Ascending aorta (tissue), 2 donors: Measurements from ENCODE around the gene AMN. TPM values are rescaled to one million over a fixed set of nuclear protein-coding genes. Genes with fewer than 3 reads are reported as not detected.

Experiments used
- DNase-seq, 2 donors: peaks; one replicate each; pipeline ENCODE4 v3.0.0-alpha.2; 2019; ENCODE audit warnings: low spot score in 2 of 2
- H3K27ac ChIP-seq, 2 donors: fragments of 200-600 bp; sonication (generic); one replicate each; pipeline ENCODE4 v1.5.1; 2016 to 2017; ENCODE audit warnings: mild to moderate bottlenecking in 1 of 2
- H3K27me3 ChIP-seq: fragments of 200-600 bp; sonication (generic); one replicate; pipeline ENCODE4 v1.5.1; 2017
- H3K36me3 ChIP-seq, 2 donors: fragments of 200-600 bp; sonication (generic); one replicate each; pipeline ENCODE4 v1.5.1; 2016
- H3K4me1 ChIP-seq, 2 donors: fragments of 200-600 bp; sonication (generic); one replicate each; pipeline ENCODE4 v1.5.1; 2016 to 2017; ENCODE audit warnings: mild to moderate bottlenecking in 1 of 2
- H3K4me3 ChIP-seq, 2 donors: fragments of 200-600 bp; sonication (generic); one replicate each; pipeline ENCODE4 v1.5.1; 2016 to 2017; ENCODE audit warnings: mild to moderate bottlenecking in 1 of 2
- H3K9me3 ChIP-seq, 2 donors: fragments of 200-600 bp; sonication (generic); one replicate each; pipeline ENCODE4 v1.5.1; 2016
- intact Hi-C: fragments of 100-400 bp; cut with DNase I; formaldehyde crosslinking; loops from one replicate; pipeline ENCODE4 v1.15.1; 2023
- total RNA-seq: library from RNA; depleted of rRNA; stranded (reverse); fragments of >200 nt; gene quantifications from one replicate; pipeline ENCODE4 v1.1.0, GENCODE V29; 2016
- TF ChIP-seq, protein P1 (sequence below), 3 experiments: fragments of 200-600 bp in 2 of 3; fragments of 450-650 bp in 1 of 3; sonication (generic) in 2 of 3; IDR thresholded peaks; one replicate each; pipeline ENCODE4 v1.5.1; 2016 to 2019; ENCODE audit warnings: antibody characterized with exemption in 3 of 3, mild to moderate bottlenecking in 1 of 3, moderate library complexity in 1 of 3

Gene AMN
- total RNA-seq, 1 donor from 2014 or later = 0.32 TPM

- peak overlapping the region; percentile 44 to 57 for H3K4me3 ChIP-seq
- intact Hi-C loops = no loop called here
- peaks cover 26% of the 10 kb centered on the region for H3K27me3 ChIP-seq
- H3K9me3 ChIP-seq = no peaks in the 10 kb centered on the region
- TF ChIP-seq, protein P1, sequence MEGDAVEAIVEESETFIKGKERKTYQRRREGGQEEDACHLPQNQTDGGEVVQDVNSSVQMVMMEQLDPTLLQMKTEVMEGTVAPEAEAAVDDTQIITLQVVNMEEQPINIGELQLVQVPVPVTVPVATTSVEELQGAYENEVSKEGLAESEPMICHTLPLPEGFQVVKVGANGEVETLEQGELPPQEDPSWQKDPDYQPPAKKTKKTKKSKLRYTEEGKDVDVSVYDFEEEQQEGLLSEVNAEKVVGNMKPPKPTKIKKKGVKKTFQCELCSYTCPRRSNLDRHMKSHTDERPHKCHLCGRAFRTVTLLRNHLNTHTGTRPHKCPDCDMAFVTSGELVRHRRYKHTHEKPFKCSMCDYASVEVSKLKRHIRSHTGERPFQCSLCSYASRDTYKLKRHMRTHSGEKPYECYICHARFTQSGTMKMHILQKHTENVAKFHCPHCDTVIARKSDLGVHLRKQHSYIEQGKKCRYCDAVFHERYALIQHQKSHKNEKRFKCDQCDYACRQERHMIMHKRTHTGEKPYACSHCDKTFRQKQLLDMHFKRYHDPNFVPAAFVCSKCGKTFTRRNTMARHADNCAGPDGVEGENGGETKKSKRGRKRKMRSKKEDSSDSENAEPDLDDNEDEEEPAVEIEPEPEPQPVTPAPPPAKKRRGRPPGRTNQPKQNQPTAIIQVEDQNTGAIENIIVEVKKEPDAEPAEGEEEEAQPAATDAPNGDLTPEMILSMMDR (IDR thresholded peaks at IDR 0.05) = no peak
- H3K27ac ChIP-seq = no peak overlapping the region
- peaks cover 19 to 24% of the 10 kb centered on the region in 2 donors for H3K4me1 ChIP-seq
- H3K36me3 ChIP-seq = peaks cover 0 to 8% of the 10 kb centered on the region in 2 donors
- DNase-seq = no peak
These were observed 5.5 kb downstream of the AMN start for GRCh38 chr14:102927878-102928411.

DNA sequence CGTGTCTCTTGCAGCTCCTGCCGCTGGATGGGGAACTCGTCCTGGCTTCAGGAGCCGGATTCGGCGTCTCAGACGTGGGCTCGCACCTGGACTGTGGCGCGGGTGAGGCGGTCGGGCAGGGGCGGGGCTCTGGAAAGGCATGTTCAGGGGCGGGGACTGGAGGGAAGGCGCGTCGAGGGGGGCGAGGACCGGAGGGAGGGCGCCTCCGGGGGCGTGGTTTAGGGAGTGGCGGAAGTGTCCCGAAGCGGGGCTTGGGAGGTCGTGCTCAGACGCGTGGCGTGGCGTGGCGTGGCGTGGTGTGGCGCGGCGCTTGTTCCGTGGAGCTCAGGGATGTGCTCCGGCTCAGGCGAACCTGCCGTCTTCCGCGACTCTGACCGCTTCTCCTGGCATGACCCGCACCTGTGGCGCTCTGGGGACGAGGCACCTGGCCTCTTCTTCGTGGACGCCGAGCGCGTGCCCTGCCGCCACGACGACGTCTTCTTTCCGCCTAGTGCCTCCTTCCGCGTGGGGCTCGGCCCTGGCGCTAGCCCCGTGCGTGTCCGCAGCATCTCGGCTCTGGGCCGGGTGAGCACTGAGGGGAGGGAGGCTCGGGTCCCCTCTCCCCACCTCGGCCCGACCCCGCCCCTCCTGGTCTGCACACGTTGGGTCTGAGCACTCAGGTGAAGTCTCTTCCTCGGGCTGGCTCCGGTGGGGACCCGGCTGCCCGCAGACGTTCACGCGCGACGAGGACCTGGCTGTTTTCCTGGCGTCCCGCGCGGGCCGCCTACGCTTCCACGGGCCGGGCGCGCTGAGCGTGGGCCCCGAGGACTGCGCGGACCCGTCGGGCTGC is 6.2 kb downstream of the AMN start:
- Histone ChIP-seq H3K4me1 (peaks cover 19 to 23% of the 10 kb centered on the region in 2 donors), H3K4me3 (peak overlapping the region; percentile 44 to 57), H3K27ac (no peak overlapping the region), H3K9me3 (no peaks in the 10 kb centered on the region), H3K36me3 (peaks cover 2 to 15% of the 10 kb centered on the region in 2 donors), H3K27me3 (peaks cover 26% of the 10 kb centered on the region)
- peak in 1 of 2 donors; percentile 82 for DNase-seq
- intact Hi-C loops = no loop called here
- TF ChIP-seq, protein P1 (IDR thresholded peaks at IDR 0.05) = no peak

- Histone ChIP-seq H3K9me3 (no peaks in the 10 kb centered on the region), H3K36me3 (peaks cover 5 to 22% of the 10 kb centered on the region in 2 donors), H3K4me3 (peak overlapping the region; percentile 44 to 57), H3K4me1 (peaks cover 19 to 23% of the 10 kb centered on the region in 2 donors), H3K27me3 (peaks cover 26% of the 10 kb centered on the region), H3K27ac (no peak overlapping the region)
- intact Hi-C loops = no loop called here
- TF ChIP-seq, protein P1 (IDR thresholded peaks at IDR 0.05) = no peak
- no peak for DNase-seq
These were observed 7.0 kb downstream of the AMN start for GRCh38 chr14:102929241-102930137.

DNA sequence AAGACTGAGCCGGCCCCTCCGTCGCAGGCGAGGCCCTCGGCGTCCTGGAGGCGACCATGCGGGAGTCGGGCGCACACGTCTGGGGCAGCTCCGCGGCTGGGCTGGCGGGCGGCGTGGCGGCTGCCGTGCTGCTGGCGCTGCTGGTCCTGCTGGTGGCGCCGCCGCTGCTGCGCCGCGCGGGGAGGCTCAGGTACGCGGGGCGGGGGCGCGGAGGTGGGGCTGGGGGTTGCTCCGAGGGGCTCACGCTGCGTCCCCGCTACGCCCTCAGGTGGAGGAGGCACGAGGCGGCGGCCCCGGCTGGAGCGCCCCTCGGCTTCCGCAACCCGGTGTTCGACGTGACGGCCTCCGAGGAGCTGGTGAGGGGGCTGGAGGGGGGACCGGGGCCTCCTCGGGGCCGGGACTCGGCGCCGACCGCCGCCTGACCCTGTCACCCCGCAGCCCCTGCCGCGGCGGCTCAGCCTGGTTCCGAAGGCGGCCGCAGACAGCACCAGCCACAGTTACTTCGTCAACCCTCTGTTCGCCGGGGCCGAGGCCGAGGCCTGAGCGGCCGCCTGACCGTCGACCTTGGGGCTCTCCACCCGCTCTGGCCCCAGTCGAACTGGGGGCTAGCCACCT is 7.8 kb downstream of the AMN start:
- Histone ChIP-seq H3K27me3 (peaks cover 26% of the 10 kb centered on the region), H3K9me3 (no peaks in the 10 kb centered on the region), H3K4me1 (peaks cover 19 to 23% of the 10 kb centered on the region in 2 donors), H3K36me3 (peaks cover 5 to 22% of the 10 kb centered on the region in 2 donors), H3K27ac (no peak overlapping the region), H3K4me3 (peak overlapping the region; percentile 44 to 57)
- TF ChIP-seq, protein P1 (IDR thresholded peaks at IDR 0.05) = no peak
- DNase-seq = no peak
- intact Hi-C loops = no loop called here
